Activated T-helper 17 cell treated with anti-CD3 and anti-CD28 coated beads, Interleukin-2, amount 50 U/mL, for 72 hours (primary cell): ENCODE measurements around the gene ODAD2. TPM values are rescaled to one million over a fixed set of nuclear protein-coding genes. Genes with fewer than 3 reads are reported as not detected.
A peak's percentile ranks its signal among the peaks of the same experiment; 100 is the strongest.

ENCODE experiments used
- ATAC-seq: fragments of 150-1000 bp; cut with Tn5 transposase; replicated peaks from 2 replicates; pipeline ENCODE4 v1.10.0; 2021; ENCODE audit warnings: mild to moderate bottlenecking, moderate library complexity
- H3K27ac Mint-ChIP-seq: one replicate; pipeline ENCODE4 v1.8.0; 2022; ENCODE audit warnings: mixed read lengths
- H3K27me3 Mint-ChIP-seq: one replicate; pipeline ENCODE4 v1.8.0; 2022; ENCODE audit warnings: mixed read lengths
- H3K36me3 Mint-ChIP-seq: one replicate; pipeline ENCODE4 v1.8.0; 2022; ENCODE audit warnings: low read depth, mild to moderate bottlenecking, mixed read lengths
- H3K4me1 Mint-ChIP-seq: one replicate; pipeline ENCODE4 v1.8.0; 2022; ENCODE audit warnings: mixed read lengths
- H3K4me3 Mint-ChIP-seq: one replicate; pipeline ENCODE4 v1.8.0; 2022; ENCODE audit warnings: mild to moderate bottlenecking, mixed read lengths
- H3K9me3 Mint-ChIP-seq: one replicate; pipeline ENCODE4 v1.8.0; 2022; ENCODE audit warnings: mixed read lengths
- total RNA-seq, 2 donors: library from RNA; stranded (reverse); gene quantifications; one replicate each; pipeline ENCODE4 v1.2.3, GENCODE V29; 2022

The ODAD2 gene
- total RNA-seq = under 1 TPM in 1 of 2 donors, not detected in 1; 0.08 TPM

- no peak for ATAC-seq
- Mint-ChIP-seq H3K36me3 (no peaks in the 10 kb centered on the region), H3K27ac (peak within 1 kb of the TSS; percentile 58), H3K4me3 (peak within 1 kb of the TSS; percentile 89), H3K4me1 (peaks cover 7% of the 10 kb centered on the region), H3K9me3 (no peaks in the 10 kb centered on the region), H3K27me3 (peaks cover 37% of the 10 kb centered on the region)
These were observed at the start of gene ODAD2 for GRCh38 chr10:27998954-27999275. Gene ODAD2 (minus strand): TSS chr10:27999079. CDS start chr10:27995142, 3,937 bp downstream.

GRCh38 chr10:28047061-28047460, 48.2 kb upstream of the ODAD2 start:
- Mint-ChIP-seq H3K27ac (no peak overlapping the region), H3K36me3 (peaks cover 4% of the 10 kb centered on the region), H3K27me3 (no peaks in the 10 kb centered on the region), H3K4me1 (no peaks in the 10 kb centered on the region), H3K9me3 (no peaks in the 10 kb centered on the region), H3K4me3 (no peak overlapping the region)
- ATAC-seq = no peak

- H3K4me1 Mint-ChIP-seq = no peaks in the 10 kb centered on the region
- H3K27me3 Mint-ChIP-seq = no peaks in the 10 kb centered on the region
- no peak overlapping the region for H3K27ac Mint-ChIP-seq
- ATAC-seq = no peak
- H3K9me3 Mint-ChIP-seq = no peaks in the 10 kb centered on the region
- peaks cover 4% of the 10 kb centered on the region for H3K36me3 Mint-ChIP-seq
- H3K4me3 Mint-ChIP-seq = no peak overlapping the region
These were observed 47.7 kb upstream of the ODAD2 start for GRCh38 chr10:28046579-28046978.

- Mint-ChIP-seq H3K27me3 (no peaks in the 10 kb centered on the region), H3K36me3 (no peaks in the 10 kb centered on the region), H3K4me1 (no peaks in the 10 kb centered on the region), H3K27ac (no peak overlapping the region), H3K9me3 (no peaks in the 10 kb centered on the region), H3K4me3 (no peak overlapping the region)
- no peak for ATAC-seq
These were observed 45.1 kb upstream of the ODAD2 start for GRCh38 chr10:28043941-28044340.

- Mint-ChIP-seq H3K36me3 (no peaks in the 10 kb centered on the region), H3K9me3 (no peaks in the 10 kb centered on the region), H3K4me3 (no peak overlapping the region), H3K27ac (no peak overlapping the region), H3K4me1 (no peaks in the 10 kb centered on the region), H3K27me3 (peaks cover 11% of the 10 kb centered on the region)
- ATAC-seq = no peak
These were observed 37.7 kb upstream of the ODAD2 start for GRCh38 chr10:28036587-28036986.

- H3K27me3 Mint-ChIP-seq = peaks cover 3% of the 10 kb centered on the region
These were observed 22.4 kb upstream of the ODAD2 start for GRCh38 chr10:28020993-28021982.

GRCh38 chr10:28020080-28020860, 21.4 kb upstream of the ODAD2 start:
- H3K4me1 Mint-ChIP-seq = no peaks in the 10 kb centered on the region
- ATAC-seq = no peak
- H3K4me3 Mint-ChIP-seq = no peak overlapping the region
- peaks cover 3% of the 10 kb centered on the region for H3K27me3 Mint-ChIP-seq
- no peaks in the 10 kb centered on the region for H3K36me3 Mint-ChIP-seq
- no peaks in the 10 kb centered on the region for H3K9me3 Mint-ChIP-seq
- no peak overlapping the region for H3K27ac Mint-ChIP-seq

More at GRCh38 chr10:28020993-28021982, 22.4 kb upstream of the ODAD2 start:
- Mint-ChIP-seq H3K27ac (no peak overlapping the region), H3K9me3 (no peaks in the 10 kb centered on the region), H3K4me1 (no peaks in the 10 kb centered on the region), H3K36me3 (no peaks in the 10 kb centered on the region), H3K4me3 (no peak overlapping the region)
- no peak for ATAC-seq

GRCh38 chr10:28014651-28015050, 15.8 kb upstream of the ODAD2 start:
- peaks cover 17% of the 10 kb centered on the region for H3K27me3 Mint-ChIP-seq
- no peaks in the 10 kb centered on the region for H3K36me3 Mint-ChIP-seq
- ATAC-seq = peak; percentile 37
- H3K9me3 Mint-ChIP-seq = no peaks in the 10 kb centered on the region
- no peaks in the 10 kb centered on the region for H3K4me1 Mint-ChIP-seq
- H3K27ac Mint-ChIP-seq = no peak overlapping the region
- no peak overlapping the region for H3K4me3 Mint-ChIP-seq

GRCh38 chr10:28012990-28013515, 14.2 kb upstream of the ODAD2 start:
- no peak overlapping the region for H3K27ac Mint-ChIP-seq
- no peaks in the 10 kb centered on the region for H3K36me3 Mint-ChIP-seq
- H3K27me3 Mint-ChIP-seq = peaks cover 22% of the 10 kb centered on the region
- H3K4me1 Mint-ChIP-seq = no peaks in the 10 kb centered on the region
- peak; percentile 74 for ATAC-seq
- no peaks in the 10 kb centered on the region for H3K9me3 Mint-ChIP-seq
- H3K4me3 Mint-ChIP-seq = no peak overlapping the region

GRCh38 chr10:28010821-28011220, 11.9 kb upstream of the ODAD2 start:
- ATAC-seq = no peak
- Mint-ChIP-seq H3K4me3 (no peak overlapping the region), H3K27me3 (peaks cover 27% of the 10 kb centered on the region), H3K36me3 (no peaks in the 10 kb centered on the region), H3K9me3 (no peaks in the 10 kb centered on the region), H3K4me1 (no peaks in the 10 kb centered on the region), H3K27ac (no peak overlapping the region)

- no peaks in the 10 kb centered on the region for H3K4me1 Mint-ChIP-seq
- H3K36me3 Mint-ChIP-seq = no peaks in the 10 kb centered on the region
- no peak for ATAC-seq
- no peak overlapping the region for H3K27ac Mint-ChIP-seq
- H3K4me3 Mint-ChIP-seq = no peak overlapping the region
- peaks cover 29% of the 10 kb centered on the region for H3K27me3 Mint-ChIP-seq
- no peaks in the 10 kb centered on the region for H3K9me3 Mint-ChIP-seq
These were observed 9.2 kb upstream of the ODAD2 start for GRCh38 chr10:28008054-28008453.

GRCh38 chr10:28001353-28001752, 2.5 kb upstream of the ODAD2 start:
- ATAC-seq = no peak
- Mint-ChIP-seq H3K9me3 (no peaks in the 10 kb centered on the region), H3K27ac (no peak overlapping the region), H3K4me3 (no peak overlapping the region), H3K27me3 (peaks cover 35% of the 10 kb centered on the region), H3K36me3 (no peaks in the 10 kb centered on the region), H3K4me1 (peaks cover 7% of the 10 kb centered on the region)

GRCh38 chr10:27998178-27998953, 513 bp downstream of the ODAD2 start:
- Mint-ChIP-seq H3K9me3 (no peaks in the 10 kb centered on the region), H3K36me3 (no peaks in the 10 kb centered on the region), H3K4me1 (peaks cover 7% of the 10 kb centered on the region), H3K27ac (peak overlapping the region; percentile 58), H3K27me3 (peaks cover 34% of the 10 kb centered on the region), H3K4me3 (peak overlapping the region; percentile 89)
- peak; percentile 72 for ATAC-seq

- H3K4me3 Mint-ChIP-seq = peak overlapping the region; percentile 89
- peaks cover 7% of the 10 kb centered on the region for H3K4me1 Mint-ChIP-seq
- no peak for ATAC-seq
- peaks cover 30% of the 10 kb centered on the region for H3K27me3 Mint-ChIP-seq
- no peaks in the 10 kb centered on the region for H3K9me3 Mint-ChIP-seq
- H3K36me3 Mint-ChIP-seq = no peaks in the 10 kb centered on the region
- peak overlapping the region; percentile 58 for H3K27ac Mint-ChIP-seq
These were observed 1.1 kb downstream of the ODAD2 start for GRCh38 chr10:27997865-27998177.
